ENCODE results near the gene UNKL. TPM values are rescaled to one million over a fixed set of nuclear protein-coding genes. Genes with fewer than 3 reads are reported as not detected.

The UNKL gene
- polyA plus RNA-seq, 6 donors from 2014 or later, result 7.2 to 25.7 (median 9.2) TPM

DNA sequence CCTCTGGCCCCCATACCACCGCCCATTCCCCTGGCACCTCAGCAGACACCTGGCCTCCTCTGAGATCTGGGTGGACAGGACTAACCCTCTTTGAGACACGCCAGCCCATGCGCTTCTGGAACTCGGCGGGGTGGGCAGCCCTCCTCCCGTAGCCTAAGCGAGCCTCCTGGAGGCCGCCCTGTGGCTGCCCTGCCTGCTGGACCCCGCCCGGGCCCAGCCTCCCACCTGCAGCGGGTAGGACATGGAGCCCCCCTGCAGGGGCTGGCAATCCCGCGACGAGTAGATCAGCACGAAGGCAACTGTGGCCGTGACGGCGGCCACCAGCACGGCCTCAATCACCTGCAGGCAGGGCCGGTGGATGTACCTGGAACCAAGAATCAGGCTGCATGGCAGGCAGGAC is 38.0 kb upstream of the UNKL start:
- H3K36me3 Mint-ChIP-seq, result peaks cover 0 to 9% of the 10 kb centered on the region in 2 donors
- DNase-seq (no peak), ATAC-seq (ENCODE audit: low read depth in 2 of 2) (no peak)
- H3K27ac Mint-ChIP-seq, result peak overlapping the region in 1 of 6 donors; percentile 96
- peaks cover 0 to 7% (median 0%) of the 10 kb centered on the region in 3 donors for H3K4me1 Mint-ChIP-seq
- no peak overlapping the region for H3K4me3 Mint-ChIP-seq
- no peaks in the 10 kb centered on the region for H3K27me3 Mint-ChIP-seq
- H3K9me3 Mint-ChIP-seq, result no peaks in the 10 kb centered on the region

DNA sequence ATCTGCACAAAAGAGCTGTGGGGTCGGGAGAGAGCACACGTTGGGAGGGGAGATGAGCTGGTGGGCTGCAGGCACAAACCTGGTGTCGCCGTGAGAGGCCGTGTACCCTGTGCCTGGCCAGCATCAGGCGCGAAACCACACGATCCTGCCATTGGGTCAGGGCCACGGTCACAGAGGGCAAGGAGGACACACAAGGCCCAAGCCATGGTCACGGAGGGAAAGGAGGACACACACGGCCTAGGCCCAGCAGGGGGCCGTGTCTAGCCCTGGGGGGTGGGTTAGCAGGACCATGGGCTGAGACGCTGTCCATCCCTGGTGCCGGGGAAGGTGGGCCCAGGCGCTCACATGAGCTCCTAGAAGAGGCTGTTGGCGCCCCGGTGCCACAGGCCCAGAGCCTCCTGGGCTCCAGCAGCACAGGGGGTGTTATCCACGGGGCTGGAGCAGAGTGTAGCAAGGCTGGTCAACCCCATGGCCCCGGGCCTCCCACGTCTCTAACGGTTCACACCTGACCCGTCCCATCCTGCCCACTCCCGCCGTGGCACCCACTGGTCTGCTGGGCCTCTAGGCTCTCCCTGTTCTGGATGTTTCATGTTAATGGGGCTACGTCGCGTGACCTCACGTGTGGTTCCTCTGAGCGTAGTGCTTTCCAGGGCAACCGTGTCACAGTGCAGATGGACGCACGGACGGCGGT is 37.3 kb upstream of the UNKL start:
- Mint-ChIP-seq H3K9me3 (no peaks in the 10 kb centered on the region), H3K27me3 (no peaks in the 10 kb centered on the region), H3K36me3 (peaks cover 0 to 9% of the 10 kb centered on the region in 2 donors), H3K27ac (peak overlapping the region in 1 of 6 donors; percentile 96), H3K4me1 (peaks cover 0 to 6% (median 0%) of the 10 kb centered on the region in 3 donors), H3K4me3 (no peak overlapping the region)
- no peak for DNase-seq
- no peak for ATAC-seq (ENCODE audit: low read depth in 2 of 2)

DNA sequence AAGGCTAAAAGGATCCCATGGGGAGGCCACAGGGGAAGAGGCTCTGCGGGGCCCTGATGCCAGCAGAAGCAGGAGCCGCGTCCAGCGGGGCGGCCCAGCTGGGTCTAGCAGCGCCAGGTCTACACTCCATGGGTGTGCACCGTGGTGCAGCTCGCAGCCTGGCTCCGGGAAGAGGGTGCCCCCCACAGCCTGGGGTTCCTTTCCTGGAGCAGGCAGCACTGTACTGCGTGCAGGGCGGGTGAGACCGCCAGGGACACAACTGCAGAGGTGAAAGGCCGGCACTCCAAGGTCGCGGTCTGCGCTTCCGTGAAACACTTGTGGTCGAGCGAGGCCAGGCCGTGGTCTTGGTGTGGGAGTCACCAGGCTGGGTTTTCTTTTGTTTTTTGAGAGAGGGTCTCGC is 36.3 kb upstream of the UNKL start:
- ATAC-seq (ENCODE audit: low read depth in 2 of 2), result no peak
- no peak for DNase-seq
- Mint-ChIP-seq H3K4me3 (no peak overlapping the region), H3K4me1 (no peaks in the 10 kb centered on the region), H3K27me3 (no peaks in the 10 kb centered on the region), H3K36me3 (peaks cover 0 to 9% of the 10 kb centered on the region in 2 donors), H3K27ac (no peak overlapping the region), H3K9me3 (no peaks in the 10 kb centered on the region)

DNA sequence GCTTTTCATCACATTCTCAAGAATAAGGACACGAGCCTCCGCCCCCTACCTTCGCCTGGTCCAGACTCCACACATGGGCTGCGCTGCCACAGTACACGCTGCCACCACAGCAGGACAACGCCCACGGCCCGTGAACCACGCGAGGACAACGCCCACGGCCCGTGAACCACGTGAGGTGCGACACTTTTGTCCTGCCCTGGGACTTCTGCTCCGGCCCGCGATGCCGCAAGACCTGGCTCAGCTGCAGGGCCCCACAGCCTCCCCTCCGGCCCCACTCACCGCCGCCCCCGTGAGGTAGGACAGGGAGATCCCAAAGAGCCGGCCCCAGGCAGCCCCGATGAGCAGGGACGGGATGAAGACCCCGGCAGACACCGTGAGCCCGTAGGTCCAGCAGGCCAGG is 35.7 kb upstream of the UNKL start:
- DNase-seq, result no peak
- peaks cover 0 to 9% of the 10 kb centered on the region in 2 donors for H3K36me3 Mint-ChIP-seq
- no peaks in the 10 kb centered on the region for H3K9me3 Mint-ChIP-seq
- H3K27me3 Mint-ChIP-seq, result no peaks in the 10 kb centered on the region
- H3K27ac Mint-ChIP-seq, result peak overlapping the region in 1 of 6 donors; percentile 88
- no peak for ATAC-seq (ENCODE audit: low read depth in 2 of 2)
- no peak overlapping the region for H3K4me3 Mint-ChIP-seq
- no peaks in the 10 kb centered on the region for H3K4me1 Mint-ChIP-seq

- H3K27ac Mint-ChIP-seq, result peak overlapping the region in 1 of 6 donors; percentile 76
- H3K36me3 Mint-ChIP-seq, result peaks cover 0 to 9% of the 10 kb centered on the region in 2 donors
- no peak for DNase-seq
- no peaks in the 10 kb centered on the region for H3K27me3 Mint-ChIP-seq
- H3K9me3 Mint-ChIP-seq, result no peaks in the 10 kb centered on the region
- no peaks in the 10 kb centered on the region for H3K4me1 Mint-ChIP-seq
- no peak for ATAC-seq (ENCODE audit: low read depth in 2 of 2)
- H3K4me3 Mint-ChIP-seq, result no peak overlapping the region
Observed at GRCh38 chr16:1449201-1449788, 34.8 kb upstream of the UNKL start.

- Mint-ChIP-seq H3K27me3 (no peaks in the 10 kb centered on the region), H3K27ac (no peak overlapping the region), H3K9me3 (no peaks in the 10 kb centered on the region), H3K4me1 (no peaks in the 10 kb centered on the region), H3K4me3 (no peak overlapping the region), H3K36me3 (peaks cover 0 to 9% of the 10 kb centered on the region in 2 donors)
- DNase-seq, result no peak
- no peak for ATAC-seq (ENCODE audit: low read depth in 2 of 2)
Observed at GRCh38 chr16:1448536-1449116, 34.1 kb upstream of the UNKL start.

DNA sequence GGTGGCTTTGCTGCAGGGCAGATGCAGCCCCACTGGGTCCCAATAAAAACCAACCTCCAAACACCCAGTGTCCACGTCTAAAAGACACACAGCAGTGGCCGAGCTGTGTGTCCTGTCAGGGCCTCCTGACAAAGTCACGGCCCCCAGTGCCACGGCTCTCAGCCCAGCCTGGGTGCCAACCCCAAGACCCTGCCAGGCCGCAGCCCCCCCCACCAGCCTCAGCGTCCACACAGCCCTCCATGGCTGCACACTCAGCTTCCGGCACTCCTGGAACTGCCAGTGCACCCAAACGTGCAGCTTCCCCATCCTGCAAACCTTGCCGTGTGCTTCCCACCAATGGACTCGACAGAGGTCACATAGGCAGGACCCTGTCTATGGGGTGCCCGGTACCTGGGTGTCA is 33.5 kb upstream of the UNKL start:
- H3K4me3 Mint-ChIP-seq, result no peak overlapping the region
- no peak for ATAC-seq (ENCODE audit: low read depth in 2 of 2)
- peak overlapping the region in 1 of 6 donors; percentile 72 for H3K27ac Mint-ChIP-seq
- H3K4me1 Mint-ChIP-seq, result no peaks in the 10 kb centered on the region
- H3K36me3 Mint-ChIP-seq, result peaks cover 0 to 9% of the 10 kb centered on the region in 2 donors
- no peak for DNase-seq
- no peaks in the 10 kb centered on the region for H3K9me3 Mint-ChIP-seq
- no peaks in the 10 kb centered on the region for H3K27me3 Mint-ChIP-seq

DNA sequence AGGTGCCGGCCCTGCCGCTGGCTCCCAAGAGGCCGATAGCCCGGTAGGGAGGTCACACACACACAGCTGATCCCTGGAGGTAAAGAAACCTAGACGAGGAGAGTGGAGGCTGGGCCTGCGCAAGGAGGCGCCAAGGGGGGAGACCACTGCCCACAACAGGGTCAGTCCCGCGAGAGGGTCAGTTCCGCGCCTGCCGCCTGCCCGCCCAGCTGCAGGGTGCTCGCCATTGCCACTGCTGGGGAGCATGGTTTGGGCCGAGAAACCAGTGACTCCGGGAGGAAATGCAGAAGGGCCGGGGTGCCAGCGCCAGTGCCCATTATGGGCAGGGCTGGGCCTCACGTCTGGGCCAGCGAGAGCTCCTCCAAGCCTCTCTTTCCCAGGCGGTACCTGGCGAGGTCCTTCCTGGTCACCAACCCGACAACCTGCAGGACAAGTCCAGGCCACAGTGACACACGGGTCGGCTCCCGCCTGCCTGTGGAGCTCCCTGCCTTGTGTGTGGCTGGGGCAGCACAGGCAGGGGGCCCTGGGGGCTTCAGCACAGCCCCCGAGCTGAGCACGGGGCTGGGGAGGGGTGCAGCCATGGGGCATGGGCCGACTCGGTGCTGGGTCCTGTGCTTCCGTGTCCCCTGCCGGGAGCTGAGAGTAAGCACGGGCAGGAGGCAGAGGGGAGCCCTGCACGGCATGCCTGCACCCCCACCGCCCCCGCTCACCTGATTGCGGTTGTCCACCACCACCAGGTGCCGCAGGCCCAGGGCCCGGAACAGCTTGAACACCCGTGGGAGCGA is 32.0 kb upstream of the UNKL start:
- H3K27ac Mint-ChIP-seq, result peak overlapping the region in 3 of 6 donors; percentile 81 to 85 (median 83)
- peaks cover 0 to 2% of the 10 kb centered on the region in 2 donors for H3K36me3 Mint-ChIP-seq
- no peaks in the 10 kb centered on the region for H3K27me3 Mint-ChIP-seq
- H3K4me1 Mint-ChIP-seq, result no peaks in the 10 kb centered on the region
- no peaks in the 10 kb centered on the region for H3K9me3 Mint-ChIP-seq
- DNase-seq (no peak), ATAC-seq (ENCODE audit: low read depth in 2 of 2) (no peak)
- H3K4me3 Mint-ChIP-seq, result peak overlapping the region in 1 of 8 donors; percentile 20

- Mint-ChIP-seq H3K4me3 (peak overlapping the region in 1 of 8 donors; percentile 72), H3K4me1 (no peaks in the 10 kb centered on the region), H3K27me3 (no peaks in the 10 kb centered on the region), H3K36me3 (no peaks in the 10 kb centered on the region), H3K27ac (peak overlapping the region in 3 of 6 donors; percentile 85 to 99 (median 88)), H3K9me3 (no peaks in the 10 kb centered on the region)
- ATAC-seq (ENCODE audit: low read depth in 2 of 2) (peak in 1 of 2 donors; percentile 17), DNase-seq (no peak)
Observed at GRCh38 chr16:1445518-1446203, 31.2 kb upstream of the UNKL start.

DNA sequence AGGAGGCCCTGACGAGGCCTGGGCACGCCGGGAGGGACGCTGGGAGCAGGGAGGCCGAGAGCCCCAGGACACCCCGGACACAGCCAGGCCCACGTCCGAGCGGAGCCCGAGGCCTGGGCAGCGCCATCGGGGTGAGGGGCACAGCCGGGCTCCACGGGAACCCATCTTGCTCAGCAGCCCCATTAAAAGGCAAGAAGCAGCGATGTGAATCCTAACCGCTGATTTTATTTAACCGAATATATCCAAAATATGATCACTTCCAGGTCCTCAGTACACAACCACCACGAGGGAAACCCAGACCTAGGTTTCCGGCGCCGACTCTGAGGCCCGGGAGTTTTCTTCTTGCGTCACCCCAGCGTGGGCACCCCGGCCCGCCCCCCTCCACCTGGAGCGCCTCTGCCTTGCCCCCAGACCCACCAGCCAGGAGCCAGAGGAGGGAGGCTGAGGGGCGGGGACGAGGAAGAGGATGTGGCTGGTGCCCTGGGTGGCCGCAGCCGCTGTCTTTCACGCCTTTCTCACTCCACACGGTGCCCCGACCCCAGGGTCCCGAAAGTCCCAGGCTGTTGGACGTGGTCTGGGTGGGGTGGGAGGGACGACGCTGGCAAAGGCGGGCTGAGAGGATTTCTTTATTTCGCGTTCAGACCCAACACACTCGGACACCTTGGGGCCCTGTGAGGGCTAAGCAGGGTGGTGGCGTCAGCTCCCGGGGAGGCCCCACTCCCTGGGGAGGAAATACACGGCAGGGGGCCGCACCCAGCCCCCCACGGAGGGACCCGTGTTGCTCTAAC is 30.4 kb upstream of the UNKL start:
- no peaks in the 10 kb centered on the region for H3K27me3 Mint-ChIP-seq
- ATAC-seq (ENCODE audit: low read depth in 2 of 2), result peak; percentile 57 to 66
- peak overlapping the region in 3 of 8 donors; percentile 35 to 78 (median 72) for H3K4me3 Mint-ChIP-seq
- H3K9me3 Mint-ChIP-seq, result no peaks in the 10 kb centered on the region
- no peaks in the 10 kb centered on the region for H3K36me3 Mint-ChIP-seq
- H3K4me1 Mint-ChIP-seq, result peaks cover 0 to 4% (median 3%) of the 10 kb centered on the region in 3 donors
- no peak for DNase-seq
- H3K27ac Mint-ChIP-seq, result peak overlapping the region in 3 of 6 donors; percentile 49 to 99 (median 85)

GRCh38 chr16:1443980-1444729 is 29.7 kb upstream of the UNKL start, which contains the start of gene CCDC154:
Gene CCDC154 (minus strand): TSS chr16:1444556. CDS start chr16:1444322, 234 bp downstream.
- Mint-ChIP-seq H3K27ac (peak within 1 kb of the TSS in 5 of 6 donors; percentile 34 to 99 (median 49)), H3K4me3 (peak within 1 kb of the TSS in 3 of 8 donors; percentile 35 to 78 (median 72)), H3K27me3 (no peaks in the 10 kb centered on the region), H3K36me3 (no peaks in the 10 kb centered on the region), H3K4me1 (peaks cover 0 to 5% (median 3%) of the 10 kb centered on the region in 3 donors), H3K9me3 (no peaks in the 10 kb centered on the region)
- DNase-seq (no peak), ATAC-seq (ENCODE audit: low read depth in 2 of 2) (no peak)

Measured in naive B cell (primary cell).